ENCODE data around the gene RGL4.

RGL4 gene

GRCh38 chr22:23678133-23678532 lies 12.7 kb upstream of the RGL4 start:
- DNase-seq (ENCODE audit: extremely low read depth in 1 of 2, low read depth in 1 of 2), result no peak

- DNase-seq (ENCODE audit: extremely low read depth in 1 of 2, low read depth in 1 of 2), result no peak
These were observed 9.6 kb upstream of the RGL4 start for GRCh38 chr22:23681026-23681809.

GRCh38 chr22:23682077-23682476 lies 8.7 kb upstream of the RGL4 start:
- DNase-seq (ENCODE audit: extremely low read depth in 1 of 2, low read depth in 1 of 2), result no peak

- DNase-seq (ENCODE audit: extremely low read depth in 1 of 2, low read depth in 1 of 2), result no peak
These were observed 7.9 kb upstream of the RGL4 start for GRCh38 chr22:23682827-23683355.

- no peak for DNase-seq (ENCODE audit: extremely low read depth in 1 of 2, low read depth in 1 of 2)
These were observed 7.3 kb upstream of the RGL4 start for GRCh38 chr22:23683545-23683944.

GRCh38 chr22:23684026-23684425 lies 6.8 kb upstream of the RGL4 start:
- no peak for DNase-seq (ENCODE audit: extremely low read depth in 1 of 2, low read depth in 1 of 2)

- DNase-seq (ENCODE audit: extremely low read depth in 1 of 2, low read depth in 1 of 2), result no peak
These were observed 6.2 kb upstream of the RGL4 start for GRCh38 chr22:23684561-23685031.

- DNase-seq (ENCODE audit: extremely low read depth in 1 of 2, low read depth in 1 of 2), result no peak
These were observed 5.5 kb upstream of the RGL4 start for GRCh38 chr22:23685205-23685784.

GRCh38 chr22:23686416-23687024 lies 4.3 kb upstream of the RGL4 start:
- no peak for DNase-seq (ENCODE audit: extremely low read depth in 1 of 2, low read depth in 1 of 2)

- no peak for DNase-seq (ENCODE audit: extremely low read depth in 1 of 2, low read depth in 1 of 2)
These were observed 2.7 kb upstream of the RGL4 start for GRCh38 chr22:23688121-23688520.

GRCh38 chr22:23688571-23688970 lies 2.2 kb upstream of the RGL4 start:
- no peak for DNase-seq (ENCODE audit: extremely low read depth in 1 of 2, low read depth in 1 of 2)

GRCh38 chr22:23689414-23689813 lies 1.4 kb upstream of the RGL4 start:
- DNase-seq (ENCODE audit: extremely low read depth in 1 of 2, low read depth in 1 of 2), result no peak

- no peak for DNase-seq (ENCODE audit: extremely low read depth in 1 of 2, low read depth in 1 of 2)
These were observed 1.1 kb downstream of the RGL4 start for GRCh38 chr22:23691748-23692423.

- no peak for DNase-seq (ENCODE audit: extremely low read depth in 1 of 2, low read depth in 1 of 2)
These were observed 1.9 kb downstream of the RGL4 start for GRCh38 chr22:23692598-23693291.

- no peak for DNase-seq (ENCODE audit: extremely low read depth in 1 of 2, low read depth in 1 of 2)
These were observed 3.3 kb downstream of the RGL4 start for GRCh38 chr22:23693979-23694680.

- DNase-seq (ENCODE audit: extremely low read depth in 1 of 2, low read depth in 1 of 2), result no peak
These were observed 4.3 kb downstream of the RGL4 start for GRCh38 chr22:23695141-23695540.

- no peak for DNase-seq (ENCODE audit: extremely low read depth in 1 of 2, low read depth in 1 of 2)
These were observed 4.9 kb downstream of the RGL4 start for GRCh38 chr22:23695571-23696325.

- DNase-seq (ENCODE audit: extremely low read depth in 1 of 2, low read depth in 1 of 2), result peak; percentile 51 to 62
These were observed 5.6 kb downstream of the RGL4 start for GRCh38 chr22:23696326-23696851.
